ENCODE results near the gene AFAP1. TPM values are rescaled to one million over a fixed set of nuclear protein-coding genes. Genes with fewer than 3 reads are reported as not detected.

The AFAP1 gene
- total RNA-seq, 1 experiment from 2014 or later = 3.9 TPM

DNA sequence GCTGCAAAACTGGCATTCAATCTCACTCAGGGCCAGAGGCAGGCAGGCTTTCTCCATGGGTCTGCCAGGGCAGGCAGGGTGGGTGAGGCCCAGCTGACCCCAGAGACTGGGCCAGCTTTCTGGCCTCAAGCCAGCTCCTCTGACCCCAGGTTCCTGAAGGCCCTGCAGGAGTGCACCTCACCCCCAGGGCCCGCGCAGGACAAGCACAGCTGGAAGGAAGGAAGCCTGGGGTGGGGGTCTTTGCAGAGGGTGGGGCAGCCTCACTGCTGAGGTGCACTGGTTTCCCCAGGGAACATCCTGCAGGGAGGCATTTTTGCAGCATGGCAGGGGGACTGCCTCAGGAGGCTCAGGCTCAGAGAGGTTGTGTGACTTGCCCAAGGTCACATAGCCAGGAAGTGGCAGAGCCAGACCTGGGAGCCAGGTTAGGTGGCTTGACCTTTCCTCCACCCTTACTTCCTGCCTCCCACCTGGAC lies 31.5 kb upstream of the AFAP1 start:
- no peak for DNase-seq (ENCODE audit: low spot score)
- in situ Hi-C loops (cut with HindIII; ENCODE audit: low sequenced_read_pairs) = no loop called here

DNA sequence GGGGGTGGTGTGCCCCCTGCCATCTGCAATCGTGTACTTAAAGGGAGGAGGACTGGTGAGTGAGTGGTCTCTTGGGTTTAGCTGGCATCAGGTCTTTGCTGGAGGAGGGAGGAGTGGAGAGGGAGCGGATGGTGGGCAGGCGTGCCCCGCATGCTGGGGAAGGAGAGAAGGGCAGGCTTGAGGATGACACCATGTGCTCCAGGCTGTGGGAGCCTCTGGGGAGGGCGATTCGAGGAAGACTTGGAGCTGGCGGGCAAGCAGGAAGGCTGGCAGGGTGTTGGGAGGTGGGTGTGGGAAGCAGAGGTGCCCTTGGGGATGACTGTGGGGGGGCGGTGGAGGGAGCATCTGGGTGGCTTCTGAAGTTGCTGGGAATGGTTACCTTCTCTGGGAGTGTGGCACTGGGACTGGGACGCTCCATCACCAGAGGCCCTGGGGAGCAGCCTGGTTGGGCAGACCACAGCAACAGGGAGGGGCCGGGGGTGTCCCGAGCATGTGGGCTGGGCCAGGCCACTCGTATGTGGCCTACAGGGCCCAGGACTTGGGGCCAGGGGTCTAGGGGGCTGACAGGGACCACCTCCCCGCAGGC lies 30.8 kb upstream of the AFAP1 start:
- no peak for DNase-seq (ENCODE audit: low spot score)
- in situ Hi-C loops (cut with HindIII; ENCODE audit: low sequenced_read_pairs) = no loop called here

DNA sequence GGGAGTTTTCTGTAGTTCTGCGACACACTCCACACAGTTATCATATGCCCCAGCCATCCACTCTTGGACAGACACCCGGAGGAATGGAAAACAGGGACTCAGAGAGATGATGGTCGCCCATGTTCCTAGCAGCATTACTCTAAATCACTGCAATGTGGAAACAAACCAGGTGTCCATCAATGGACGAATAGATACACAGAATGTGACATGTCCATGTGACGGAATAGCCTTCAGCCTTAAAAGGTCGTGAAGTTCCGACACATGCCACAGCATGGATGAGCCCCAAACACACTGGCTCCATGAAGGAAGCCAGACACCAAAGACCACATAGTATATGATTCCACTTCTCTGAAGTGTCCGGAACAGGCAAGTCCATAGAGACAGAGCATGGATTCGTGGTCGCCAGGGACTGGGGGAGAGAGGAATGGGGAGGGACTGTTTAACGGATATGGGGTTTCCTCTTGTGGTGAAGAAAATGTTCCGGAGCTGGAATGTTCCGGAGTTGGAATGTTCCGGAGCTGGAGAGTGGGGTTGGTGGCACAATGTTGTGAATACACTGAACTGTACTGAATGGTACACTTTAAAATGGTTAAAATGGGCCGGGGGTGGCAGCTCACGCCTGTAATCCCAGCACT lies 28.7 kb upstream of the AFAP1 start:
- in situ Hi-C loops (cut with HindIII; ENCODE audit: low sequenced_read_pairs) = no loop called here
- DNase-seq (ENCODE audit: low spot score) = no peak

DNA sequence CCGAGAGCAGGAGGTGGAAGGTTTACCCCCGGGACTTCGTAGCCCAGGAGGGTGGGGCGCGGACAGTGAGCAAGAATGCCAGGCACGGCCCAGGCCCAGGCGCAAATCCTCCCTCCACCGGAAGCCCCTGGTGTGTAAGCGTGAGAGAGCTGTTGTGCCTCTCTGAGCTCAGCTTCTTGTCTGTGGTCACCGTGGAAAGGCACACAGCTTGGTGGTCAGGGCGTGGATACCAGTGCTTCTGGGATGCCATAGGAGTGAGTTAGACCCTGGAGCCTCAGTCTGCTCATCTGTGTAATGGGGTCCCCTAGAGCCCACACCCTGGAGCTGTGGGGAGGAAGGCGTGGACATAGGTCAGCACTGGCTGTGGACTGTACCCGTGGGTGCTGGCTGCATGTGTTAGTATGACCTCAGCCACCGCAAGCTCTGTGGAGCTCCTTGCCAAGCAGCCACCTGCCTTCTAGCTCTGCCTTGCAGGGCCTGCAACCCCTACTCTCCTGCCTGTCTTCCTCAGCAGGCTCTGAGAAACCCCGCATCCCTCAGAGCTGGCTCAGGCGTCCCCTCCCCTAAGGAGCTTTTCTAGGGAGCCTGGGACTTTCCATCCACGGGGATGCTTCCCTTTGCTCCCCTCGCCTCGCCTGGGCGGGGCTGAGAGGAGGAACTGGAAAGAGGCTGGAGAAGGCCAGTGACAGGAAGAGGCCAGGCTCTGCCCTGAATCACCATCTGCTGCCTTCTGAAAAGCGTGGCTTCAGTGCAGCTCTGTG lies 28.0 kb upstream of the AFAP1 start:
- peak; percentile 94 for DNase-seq (ENCODE audit: low spot score)
- in situ Hi-C loops (cut with HindIII; ENCODE audit: low sequenced_read_pairs) = no loop called here

DNA sequence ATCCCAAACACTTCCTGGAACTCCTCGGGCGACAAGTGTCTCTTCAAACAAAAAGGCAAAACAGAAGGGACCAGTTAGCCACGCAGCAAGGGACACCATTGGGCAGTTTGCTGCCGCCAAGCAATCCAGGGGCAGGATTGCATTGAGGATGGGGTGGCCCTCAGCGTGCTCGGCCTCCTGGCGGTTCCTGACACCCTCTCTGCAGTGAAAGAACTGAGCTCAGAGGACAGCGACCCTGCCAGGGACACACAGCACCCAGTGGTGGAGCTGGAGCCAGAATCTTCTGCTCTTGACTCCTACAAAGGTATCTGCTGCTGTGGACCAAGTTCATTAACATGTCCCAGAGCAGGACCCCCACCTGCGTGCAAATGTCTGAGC lies 27.4 kb upstream of the AFAP1 start:
- in situ Hi-C loops (cut with HindIII; ENCODE audit: low sequenced_read_pairs) = no loop called here
- DNase-seq (ENCODE audit: low spot score) = no peak

DNA sequence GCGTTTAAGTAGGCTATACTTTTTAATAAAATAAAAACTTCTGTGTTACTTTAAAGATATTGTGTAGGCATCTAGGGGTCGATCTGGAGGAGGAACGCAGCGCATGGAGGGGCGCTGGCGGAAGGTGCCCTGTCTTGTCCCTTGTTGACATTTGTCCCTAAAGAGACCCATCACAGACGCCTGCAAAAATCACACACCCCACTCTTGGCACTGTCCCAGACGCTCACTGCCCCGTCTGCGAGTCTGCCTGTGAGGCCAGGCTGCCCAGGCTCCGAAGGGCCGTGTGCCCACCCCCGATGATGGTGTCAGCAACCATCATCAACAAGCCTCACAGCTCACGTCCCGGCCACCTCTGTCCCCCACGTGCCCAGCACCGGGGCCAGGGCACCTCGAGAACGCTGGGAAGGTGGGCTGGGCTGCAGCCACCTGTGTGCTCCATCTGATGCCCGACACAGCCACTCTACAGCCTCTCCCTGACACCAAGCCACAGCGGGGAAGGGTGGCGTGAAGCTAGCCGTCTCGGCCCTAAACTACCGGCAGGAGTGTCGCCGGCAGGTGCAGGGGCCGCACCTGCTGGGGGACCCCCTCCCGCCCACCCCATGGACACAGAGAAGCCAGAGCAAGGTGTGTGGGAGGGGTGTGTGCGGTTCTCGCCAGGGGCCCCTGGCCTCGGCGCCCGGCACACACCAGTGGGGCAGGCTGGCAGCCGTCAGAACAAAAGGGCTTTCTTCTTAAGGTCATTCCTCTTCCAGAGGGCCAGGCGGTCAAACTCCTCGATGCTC lies 26.8 kb upstream of the AFAP1 start:
- in situ Hi-C loops (cut with HindIII; ENCODE audit: low sequenced_read_pairs) = no loop called here
- no peak for DNase-seq (ENCODE audit: low spot score)

DNA sequence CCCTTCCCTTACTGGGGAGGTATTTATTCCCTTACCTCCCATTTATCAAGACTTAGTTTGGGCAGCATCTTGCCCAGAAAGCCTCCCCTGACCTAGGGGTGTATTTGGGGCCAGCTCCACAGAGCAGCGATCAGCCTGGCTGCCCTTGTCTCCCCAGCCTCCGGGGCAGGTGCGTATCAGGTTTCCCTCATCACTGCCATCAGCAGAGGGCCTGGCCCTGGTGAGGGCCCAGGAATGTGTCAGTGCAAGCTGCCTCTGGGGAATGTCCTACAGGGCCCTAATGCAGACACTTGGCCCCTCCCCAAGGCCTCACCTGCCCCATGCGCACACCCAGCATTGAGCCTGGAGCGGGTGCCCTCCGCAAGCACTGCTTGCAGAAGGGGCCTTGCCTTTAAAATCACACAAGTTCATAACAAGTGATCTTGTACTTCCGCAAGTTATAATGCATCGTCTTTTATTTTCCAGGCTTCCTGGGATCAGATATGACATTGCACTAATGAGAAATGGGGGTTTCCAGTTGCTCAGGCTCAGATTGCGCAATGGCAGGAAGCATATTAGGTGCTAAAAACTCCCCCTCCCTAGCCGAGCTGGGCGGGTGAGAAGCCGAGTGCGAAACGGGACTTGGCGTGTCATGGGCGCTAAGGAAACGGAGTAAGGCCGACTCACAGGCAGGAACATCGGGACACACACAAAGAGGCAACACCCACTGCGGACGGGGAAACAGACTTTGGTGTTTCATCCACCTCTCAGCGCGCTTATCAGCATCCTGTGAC lies 25.4 kb upstream of the AFAP1 start:
- in situ Hi-C loops (cut with HindIII; ENCODE audit: low sequenced_read_pairs) = no loop called here
- no peak for DNase-seq (ENCODE audit: low spot score)

DNA sequence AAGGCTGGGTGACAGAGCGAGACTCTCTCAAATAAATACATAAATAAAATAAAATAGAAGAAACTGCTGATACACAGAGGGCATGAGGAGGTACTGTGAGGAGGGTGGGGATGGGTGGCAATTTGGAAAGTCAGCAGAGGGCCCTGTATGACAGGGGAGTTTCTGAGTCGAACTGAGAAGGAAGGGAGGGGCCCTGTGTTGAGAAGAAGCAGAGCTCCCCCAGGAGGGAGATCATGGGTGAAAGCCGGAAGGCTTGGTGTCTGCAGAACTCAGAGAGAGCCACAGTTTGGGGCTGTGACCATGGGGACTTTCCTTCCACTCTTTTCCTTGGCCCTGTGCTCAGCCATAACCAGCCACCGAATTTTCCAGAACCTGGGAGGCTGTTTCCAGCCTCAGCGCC lies 24.8 kb upstream of the AFAP1 start:
- DNase-seq (ENCODE audit: low spot score) = no peak
- in situ Hi-C loops (cut with HindIII; ENCODE audit: low sequenced_read_pairs) = no loop called here

DNA sequence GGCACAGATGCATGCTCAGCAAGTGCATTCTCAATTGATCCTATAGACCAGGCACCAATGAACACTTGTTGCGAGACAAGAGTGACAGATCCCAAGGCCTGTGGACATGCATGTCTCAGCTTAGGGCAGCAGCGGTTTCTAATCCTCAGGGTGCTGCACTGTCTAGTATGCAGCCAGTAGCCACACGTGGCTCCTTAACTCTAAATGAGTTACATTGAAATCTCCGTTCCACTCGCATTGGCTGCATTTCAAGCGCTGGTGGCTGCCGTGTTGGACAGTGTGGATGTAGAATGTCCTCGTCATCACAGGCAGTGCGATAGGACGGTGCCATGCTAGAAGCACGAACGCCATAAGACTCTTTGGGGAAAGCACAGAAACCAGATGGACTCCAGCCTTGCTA lies 24.0 kb upstream of the AFAP1 start:
- in situ Hi-C loops (cut with HindIII; ENCODE audit: low sequenced_read_pairs) = no loop called here
- no peak for DNase-seq (ENCODE audit: low spot score)

DNA sequence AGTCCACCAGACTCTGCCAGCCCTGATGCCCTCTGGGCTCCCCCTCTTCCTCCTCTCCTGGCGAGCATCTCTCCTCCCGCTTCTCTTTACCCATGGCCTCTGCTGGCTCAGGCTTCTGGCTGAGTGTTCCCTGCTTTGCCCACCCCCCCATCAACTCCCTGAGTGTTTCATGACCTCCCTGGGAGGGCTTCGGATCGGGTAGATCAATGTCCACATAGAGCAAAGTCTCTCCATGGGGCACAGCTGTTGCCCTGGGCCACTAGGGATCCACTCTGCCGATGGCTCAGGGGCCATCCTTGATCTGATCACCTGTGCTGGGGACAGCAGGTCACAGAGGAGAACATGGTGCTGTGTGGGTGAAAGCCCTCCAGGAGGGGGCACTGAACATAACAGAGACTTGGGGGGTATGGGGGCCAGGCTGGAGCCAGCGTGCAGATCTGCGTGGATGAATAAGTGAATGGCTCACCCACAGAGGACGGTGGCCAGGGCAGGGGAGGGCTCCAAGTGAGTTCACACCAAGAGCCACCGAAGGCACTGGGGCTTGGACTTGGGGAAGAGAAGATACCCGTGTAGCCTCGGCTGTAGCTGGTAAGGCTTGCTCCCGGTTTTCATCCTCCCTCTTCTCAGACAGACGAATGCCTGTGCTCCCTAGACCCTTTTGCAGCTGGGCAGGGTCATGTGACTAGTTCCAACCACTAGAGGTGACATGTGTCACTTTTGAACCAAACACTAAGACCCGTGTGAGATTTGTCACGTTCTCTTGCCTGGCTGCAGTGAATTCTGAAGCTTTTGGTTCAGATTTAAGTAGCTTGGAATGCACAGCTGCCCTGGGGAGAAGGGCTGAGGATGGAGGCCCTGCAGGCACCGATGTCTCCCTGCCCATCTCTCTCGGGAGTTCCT lies 23.2 kb upstream of the AFAP1 start:
- in situ Hi-C loops (cut with HindIII; ENCODE audit: low sequenced_read_pairs) = no loop called here
- no peak for DNase-seq (ENCODE audit: low spot score)

DNA sequence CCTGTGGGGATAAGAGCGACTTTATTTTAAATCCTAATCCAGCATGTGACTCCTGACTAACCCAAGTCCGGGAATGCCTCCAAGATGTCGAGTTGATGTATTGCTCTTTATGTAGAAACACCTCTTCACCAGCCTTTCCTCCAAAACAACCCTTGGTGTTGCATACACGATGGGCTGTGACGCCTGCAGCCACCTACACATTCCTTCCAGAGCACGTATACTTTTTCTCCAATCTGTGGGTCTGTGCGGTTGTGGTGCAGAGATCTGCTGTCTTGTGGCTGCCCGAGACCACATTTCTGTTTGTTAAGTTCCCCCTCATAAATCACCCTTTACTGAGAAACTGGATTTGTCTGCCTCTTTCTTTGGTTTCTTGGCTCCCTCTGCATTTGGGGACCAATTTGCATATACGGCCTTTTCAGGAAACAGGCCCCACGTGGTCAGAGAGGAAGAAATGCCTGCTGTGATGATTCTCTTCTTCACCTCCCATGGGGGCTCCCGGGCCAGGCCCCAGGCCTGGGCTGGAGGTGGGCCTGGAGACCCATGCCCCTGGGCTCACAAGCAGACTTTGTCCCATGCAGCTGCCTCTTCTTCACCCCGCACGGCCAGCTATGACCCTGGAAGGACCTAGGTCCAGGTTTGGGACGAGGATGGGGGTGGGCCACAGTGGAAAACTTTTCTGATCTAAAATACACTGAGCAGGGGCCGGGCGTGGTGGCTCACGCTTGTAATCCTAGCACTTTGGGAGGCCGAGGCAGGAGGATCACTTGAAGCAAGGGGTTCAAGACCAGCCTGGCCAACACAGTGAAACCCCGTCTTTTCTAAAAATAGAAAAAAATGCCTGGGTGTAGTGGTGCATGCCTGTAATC lies 21.4 kb upstream of the AFAP1 start:
- no peak for DNase-seq (ENCODE audit: low spot score)

DNA sequence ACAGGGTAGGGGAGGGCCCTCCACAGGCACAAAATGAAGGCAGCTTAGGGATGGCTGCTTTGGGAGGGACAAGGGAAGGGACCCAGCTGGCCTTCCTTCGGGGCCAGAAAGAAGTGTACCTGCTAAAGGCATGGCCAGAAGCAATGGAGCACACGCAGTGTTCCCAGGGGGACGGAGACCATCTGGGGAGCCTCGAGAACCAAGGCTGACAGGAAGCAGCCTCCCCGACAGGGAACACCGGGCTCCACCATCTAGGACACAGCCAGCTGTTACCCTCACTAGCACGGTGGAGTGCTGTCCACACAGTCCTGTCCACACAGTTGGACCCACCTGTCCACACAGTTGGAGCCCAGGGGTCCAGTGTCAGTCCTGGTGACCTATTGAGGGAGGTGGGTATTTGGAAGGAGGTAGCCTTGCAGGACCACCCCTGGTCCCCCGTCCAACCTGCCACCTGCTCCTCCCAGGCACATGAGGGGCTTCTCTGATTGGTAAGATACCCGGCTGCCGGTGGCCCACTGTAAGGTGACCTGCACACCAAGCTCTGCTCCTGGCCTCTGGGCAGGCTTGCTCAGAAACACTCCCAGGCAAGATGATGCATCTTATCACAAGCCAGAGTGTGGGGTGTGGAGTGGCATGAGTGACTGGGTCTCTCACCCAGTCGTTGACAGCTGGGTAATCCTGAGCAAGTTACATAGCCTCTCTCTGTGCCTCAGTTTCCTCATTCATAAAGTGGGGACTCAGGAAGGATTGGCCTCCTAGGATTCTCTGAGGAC lies 20.5 kb upstream of the AFAP1 start:
- DNase-seq (ENCODE audit: low spot score) = no peak
- in situ Hi-C loops (cut with HindIII; ENCODE audit: low sequenced_read_pairs) = no loop called here

More for the DNA sequence above, 21.4 kb upstream of the AFAP1 start:
- in situ Hi-C loops (cut with HindIII; ENCODE audit: low sequenced_read_pairs) = no loop called here

DNA sequence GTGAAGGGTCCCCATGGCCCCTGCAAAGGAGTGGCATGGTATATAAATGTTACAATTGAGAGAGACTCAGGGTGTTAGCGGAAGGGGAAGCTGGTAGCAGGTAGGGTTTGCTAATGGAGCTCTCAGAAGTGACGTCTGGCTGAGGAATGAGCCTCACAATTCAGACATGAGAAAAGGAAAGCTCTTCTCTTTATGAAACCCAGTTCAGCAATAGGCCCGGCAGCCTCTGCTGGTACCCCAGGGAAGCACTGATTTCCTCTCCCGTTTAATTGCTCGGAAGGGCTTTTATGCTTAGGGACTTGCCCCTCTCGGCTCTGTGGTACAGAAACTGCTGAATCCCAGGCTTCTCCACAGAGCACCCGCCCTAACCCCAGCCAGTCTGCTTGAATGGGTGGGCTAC lies 19.4 kb upstream of the AFAP1 start:
- no peak for DNase-seq (ENCODE audit: low spot score)
- in situ Hi-C loops (cut with HindIII; ENCODE audit: low sequenced_read_pairs) = no loop called here

DNA sequence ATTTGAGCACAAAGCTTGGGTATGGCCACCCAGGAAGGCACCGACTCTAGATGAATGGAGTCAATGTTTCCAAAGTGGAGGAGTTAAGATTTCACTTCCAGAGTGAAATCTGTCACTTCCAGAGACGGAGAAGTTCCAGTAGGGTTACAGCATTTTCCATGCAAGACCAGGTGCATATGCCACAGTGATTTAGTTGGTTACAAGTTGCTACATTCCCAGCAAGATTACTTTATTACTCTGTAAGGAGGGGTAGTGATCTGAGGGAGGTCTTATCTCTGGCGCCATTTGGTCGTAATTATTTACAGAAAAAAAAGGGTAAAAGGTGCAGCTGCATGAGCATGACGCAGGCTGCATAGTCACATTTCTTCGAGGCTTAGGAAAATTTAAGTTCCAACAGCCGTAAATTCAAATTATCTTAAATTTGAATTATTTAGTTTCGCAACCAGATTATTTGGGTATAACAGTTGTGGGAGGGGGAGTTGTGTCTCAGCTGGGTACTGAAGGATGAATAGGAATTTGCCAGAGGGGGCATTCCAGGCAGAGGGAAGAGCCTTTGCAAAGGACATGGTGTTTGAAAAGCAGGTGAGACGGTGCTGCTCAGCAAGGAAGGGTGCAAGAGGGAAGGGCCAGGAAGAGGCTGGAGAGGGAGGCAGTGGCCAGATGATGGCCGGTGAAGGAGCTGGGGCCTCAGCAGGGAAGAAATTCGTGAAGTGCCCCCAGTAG lies 17.4 kb upstream of the AFAP1 start:
- DNase-seq (ENCODE audit: low spot score) = no peak
- in situ Hi-C loops (cut with HindIII; ENCODE audit: low sequenced_read_pairs) = no loop called here

DNA sequence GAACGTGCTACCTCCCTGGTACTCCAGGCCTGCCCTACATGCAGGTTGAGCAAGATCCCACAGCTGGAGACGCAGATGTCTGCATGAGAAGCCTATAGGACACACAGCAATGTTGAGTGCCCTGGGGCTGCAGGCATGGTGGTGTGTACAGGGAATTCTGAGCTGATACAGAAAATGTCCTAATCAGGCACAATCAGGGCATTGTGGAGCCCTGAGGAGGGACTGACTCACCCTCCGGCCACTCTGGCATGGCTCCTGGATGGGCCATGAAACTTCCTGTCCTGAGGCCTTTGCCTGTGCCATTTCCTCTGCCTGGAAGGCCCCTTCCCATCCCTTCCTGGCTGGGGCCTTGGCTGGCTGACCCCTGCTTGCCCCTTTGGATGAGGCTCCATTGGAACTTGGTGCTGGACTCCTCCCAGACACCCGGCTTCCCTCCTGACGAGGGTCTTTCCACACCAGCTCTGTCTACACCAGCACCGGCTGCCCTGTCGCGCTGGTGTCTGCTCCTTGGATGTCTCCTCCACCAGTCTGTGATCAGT lies 16.7 kb upstream of the AFAP1 start:
- in situ Hi-C loops (cut with HindIII; ENCODE audit: low sequenced_read_pairs) = no loop called here
- DNase-seq (ENCODE audit: low spot score) = no peak

DNA sequence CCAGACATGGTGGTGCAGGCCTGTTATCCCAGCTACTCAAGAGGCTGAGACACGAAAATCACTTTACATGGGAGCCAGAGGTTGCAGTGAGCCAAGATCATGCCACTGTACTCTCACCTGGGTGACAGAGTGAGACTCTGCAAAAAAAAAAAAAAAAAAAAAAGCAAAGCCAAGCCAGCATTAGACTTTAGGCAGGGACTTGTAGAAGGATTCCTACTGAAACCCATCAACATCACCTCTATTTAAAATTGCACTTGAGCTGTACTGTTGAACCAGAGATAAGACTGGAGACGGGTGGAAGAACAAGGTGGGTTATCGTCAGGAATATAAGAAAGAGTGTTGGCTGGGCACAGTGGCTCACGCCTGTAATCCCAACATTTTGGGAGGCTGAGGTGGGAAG lies 15.7 kb upstream of the AFAP1 start:
- in situ Hi-C loops (cut with HindIII; ENCODE audit: low sequenced_read_pairs) = no loop called here
- DNase-seq (ENCODE audit: low spot score) = no peak

Measured in G401 (cell line).